Lung (tissue), 12 donors: ENCODE data around the gene AKAP13. TPM values are rescaled to one million over a fixed set of nuclear protein-coding genes. Genes with fewer than 3 reads are reported as not detected.

Experiments
- ATAC-seq: fragments of 200-7000 bp; cut with Tn5 transposase; one replicate; pipeline ENCODE4 v1.9.1; 2020; ENCODE audit warnings: moderate number of reproducible peaks; ENCODE audit not compliant: insufficient read depth, low FRiP score
- DNase-seq, 3 donors: peaks; one replicate each; pipeline ENCODE4 v3.0.0-alpha.2; 2013 to 2017
- H3K27ac ChIP-seq, 2 donors: one replicate each; pipeline ENCODE4 v1.5.1; 2013; ENCODE audit warnings: mild to moderate bottlenecking in 2 of 2, moderate library complexity in 2 of 2, control low read depth in 1 of 2, inconsistent platforms in 1 of 2, low read depth in 1 of 2, low read length in 1 of 2
- H3K27me3 ChIP-seq, 3 donors: one replicate each; pipeline ENCODE4 v1.5.1; 2013; ENCODE audit warnings: low read length in 2 of 3; ENCODE audit not compliant: control insufficient read depth in 3 of 3, insufficient read depth in 3 of 3
- H3K36me3 ChIP-seq, 4 donors: one replicate each; pipeline ENCODE4 v1.5.1; 2013; ENCODE audit warnings: low read length in 4 of 4, mild to moderate bottlenecking in 1 of 4, moderate library complexity in 1 of 4; ENCODE audit not compliant: control insufficient read depth in 4 of 4, insufficient read depth in 4 of 4
- H3K4me1 ChIP-seq, 5 donors: one replicate each; pipeline ENCODE4 v1.5.1; 2013; ENCODE audit warnings: low read length in 5 of 5, mild to moderate bottlenecking in 2 of 5, moderate library complexity in 1 of 5; ENCODE audit not compliant: control insufficient read depth in 5 of 5, insufficient read depth in 5 of 5
- H3K4me3 ChIP-seq: one replicate; pipeline ENCODE4 v1.5.1; 2013; ENCODE audit warnings: mild to moderate bottlenecking, control low read depth, moderate library complexity
- H3K9ac ChIP-seq, 2 donors: one replicate each; pipeline ENCODE4 v1.5.1; 2013; ENCODE audit warnings: low read length in 2 of 2, control low read depth in 1 of 2; ENCODE audit not compliant: insufficient read depth in 1 of 2
- H3K9me3 ChIP-seq, 4 donors: one replicate each; pipeline ENCODE4 v1.5.1; 2013; ENCODE audit warnings: low read length in 3 of 4, mild to moderate bottlenecking in 1 of 4, moderate library complexity in 1 of 4; ENCODE audit not compliant: control insufficient read depth in 4 of 4, insufficient read depth in 3 of 4
- WGBS, 2 donors: extraction: QIAGEN DNeasy Blood & Tissue Kit; methylation state at CpG; one replicate each; pipeline ENCODE4 v1.1.7; 2013; 5-methylcytosine and 5-hydroxymethylcytosine counted together
- polyA plus RNA-seq, 2 donors: library from polyadenylated mRNA; stranded (reverse); fragments of 200-250 nt; gene quantifications; one replicate each; pipeline ENCODE4 v1.2.1, GENCODE V29; 2013
- total RNA-seq, 2 donors: library from RNA; depleted of rRNA in 1 of 2; stranded (reverse); fragments of >200 nt in 1 of 2; gene quantifications; one replicate each; pipeline ENCODE4 v1.2.1, GENCODE V29; 2014 to 2021
- TF ChIP-seq, protein P1 (sequence below): IDR thresholded peaks from 2 replicates; pipeline ENCODE4 v1.5.1; 2012; ENCODE audit warnings: mild to moderate bottlenecking; ENCODE audit errors: control extremely low read depth, extremely low read depth
- donor health status: control.
- donor health status: control.
- donor health status: Bipolar disorder and iron deficiency.
- donor health status: healthy.
- donor health status: DM: yes; HTN: yes; CAD: no.

AKAP13 gene
- total and polyA plus RNA-seq, 4 donors: 102 to 1,115 (median 259) TPM

GRCh38 chr15:85374831-85375230, 5.6 kb upstream of the AKAP13 start:
- WGBS, 2 donors: 71 to 78% methylated on average over 4 of the region's 4 CpGs
- TF ChIP-seq, protein P1, sequence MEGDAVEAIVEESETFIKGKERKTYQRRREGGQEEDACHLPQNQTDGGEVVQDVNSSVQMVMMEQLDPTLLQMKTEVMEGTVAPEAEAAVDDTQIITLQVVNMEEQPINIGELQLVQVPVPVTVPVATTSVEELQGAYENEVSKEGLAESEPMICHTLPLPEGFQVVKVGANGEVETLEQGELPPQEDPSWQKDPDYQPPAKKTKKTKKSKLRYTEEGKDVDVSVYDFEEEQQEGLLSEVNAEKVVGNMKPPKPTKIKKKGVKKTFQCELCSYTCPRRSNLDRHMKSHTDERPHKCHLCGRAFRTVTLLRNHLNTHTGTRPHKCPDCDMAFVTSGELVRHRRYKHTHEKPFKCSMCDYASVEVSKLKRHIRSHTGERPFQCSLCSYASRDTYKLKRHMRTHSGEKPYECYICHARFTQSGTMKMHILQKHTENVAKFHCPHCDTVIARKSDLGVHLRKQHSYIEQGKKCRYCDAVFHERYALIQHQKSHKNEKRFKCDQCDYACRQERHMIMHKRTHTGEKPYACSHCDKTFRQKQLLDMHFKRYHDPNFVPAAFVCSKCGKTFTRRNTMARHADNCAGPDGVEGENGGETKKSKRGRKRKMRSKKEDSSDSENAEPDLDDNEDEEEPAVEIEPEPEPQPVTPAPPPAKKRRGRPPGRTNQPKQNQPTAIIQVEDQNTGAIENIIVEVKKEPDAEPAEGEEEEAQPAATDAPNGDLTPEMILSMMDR: no peak
- ATAC-seq: peak; percentile 33

DNA sequence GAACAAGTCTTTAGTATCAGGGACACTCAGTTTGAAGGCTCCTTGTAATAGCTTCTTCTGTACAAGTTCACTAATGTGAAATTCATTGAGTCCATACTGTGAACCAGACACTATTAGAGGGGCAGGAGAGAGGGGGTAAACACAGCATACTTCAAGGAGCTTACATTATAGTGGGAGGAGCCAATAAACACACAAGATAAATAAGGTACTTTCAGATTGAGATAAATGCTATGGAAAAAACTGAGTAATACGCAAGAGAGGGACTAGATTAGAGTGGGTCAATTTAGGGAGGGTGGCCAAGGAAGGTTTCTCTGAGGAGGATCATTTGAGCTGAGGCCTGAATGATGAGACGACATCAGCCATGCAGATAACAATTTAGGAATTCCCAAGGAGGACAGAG, 3.1 kb upstream of the AKAP13 start:
- TF ChIP-seq, protein P1: no peak
- WGBS, 2 donors: 89 to 98% methylated on average over 2 of the region's 2 CpGs
- no peak for ATAC-seq

More at GRCh38 chr15:85374831-85375230, 5.6 kb upstream of the AKAP13 start:
- H3K4me3 ChIP-seq: no peak overlapping the region
- no peaks in the 10 kb centered on the region for H3K36me3 ChIP-seq
- no peak overlapping the region for H3K27ac ChIP-seq
- no peaks in the 10 kb centered on the region for H3K9me3 ChIP-seq
- no peak for DNase-seq
- no peaks in the 10 kb centered on the region for H3K27me3 ChIP-seq
- H3K9ac ChIP-seq: no peak overlapping the region
- H3K4me1 ChIP-seq: peaks cover 0 to 4% (median 0%) of the 10 kb centered on the region in 5 donors

DNA sequence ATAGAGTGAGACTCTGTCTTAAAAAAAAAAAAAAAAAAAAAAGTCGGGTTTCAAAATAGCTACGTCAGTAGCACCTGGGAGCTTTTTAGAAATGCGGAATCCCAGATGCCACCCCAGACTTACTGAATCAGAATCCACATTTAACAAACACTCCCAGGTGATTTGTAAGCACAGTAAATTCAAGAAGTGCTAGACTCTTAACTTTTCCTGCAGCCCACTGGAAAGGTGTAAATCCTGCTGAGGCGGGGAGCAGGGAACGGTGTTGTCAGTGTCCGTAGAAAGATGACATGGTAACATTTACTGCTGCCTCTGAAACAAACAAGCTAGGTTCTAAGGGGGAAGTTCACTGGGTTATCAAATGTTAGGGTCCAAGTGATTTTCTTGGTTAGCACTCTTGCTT, 2.4 kb upstream of the AKAP13 start:
- Histone ChIP-seq H3K36me3 (no peaks in the 10 kb centered on the region), H3K4me3 (no peak overlapping the region), H3K4me1 (peaks cover 0 to 17% (median 6%) of the 10 kb centered on the region in 5 donors), H3K27ac (no peak overlapping the region), H3K27me3 (no peaks in the 10 kb centered on the region), H3K9ac (no peak overlapping the region), H3K9me3 (no peaks in the 10 kb centered on the region)
- TF ChIP-seq, protein P1: no peak
- DNase-seq: no peak
- ATAC-seq: no peak
- 94 to 96% methylated on average over 6 of the region's 6 CpGs for WGBS, 2 donors

More for the DNA sequence above, 3.1 kb upstream of the AKAP13 start:
- no peak for DNase-seq
- H3K4me3 ChIP-seq: no peak overlapping the region
- no peaks in the 10 kb centered on the region for H3K9me3 ChIP-seq
- H3K27me3 ChIP-seq: no peaks in the 10 kb centered on the region
- no peaks in the 10 kb centered on the region for H3K36me3 ChIP-seq
- no peak overlapping the region for H3K27ac ChIP-seq
- H3K4me1 ChIP-seq: peaks cover 0 to 13% (median 2%) of the 10 kb centered on the region in 5 donors
- H3K9ac ChIP-seq: no peak overlapping the region

DNA sequence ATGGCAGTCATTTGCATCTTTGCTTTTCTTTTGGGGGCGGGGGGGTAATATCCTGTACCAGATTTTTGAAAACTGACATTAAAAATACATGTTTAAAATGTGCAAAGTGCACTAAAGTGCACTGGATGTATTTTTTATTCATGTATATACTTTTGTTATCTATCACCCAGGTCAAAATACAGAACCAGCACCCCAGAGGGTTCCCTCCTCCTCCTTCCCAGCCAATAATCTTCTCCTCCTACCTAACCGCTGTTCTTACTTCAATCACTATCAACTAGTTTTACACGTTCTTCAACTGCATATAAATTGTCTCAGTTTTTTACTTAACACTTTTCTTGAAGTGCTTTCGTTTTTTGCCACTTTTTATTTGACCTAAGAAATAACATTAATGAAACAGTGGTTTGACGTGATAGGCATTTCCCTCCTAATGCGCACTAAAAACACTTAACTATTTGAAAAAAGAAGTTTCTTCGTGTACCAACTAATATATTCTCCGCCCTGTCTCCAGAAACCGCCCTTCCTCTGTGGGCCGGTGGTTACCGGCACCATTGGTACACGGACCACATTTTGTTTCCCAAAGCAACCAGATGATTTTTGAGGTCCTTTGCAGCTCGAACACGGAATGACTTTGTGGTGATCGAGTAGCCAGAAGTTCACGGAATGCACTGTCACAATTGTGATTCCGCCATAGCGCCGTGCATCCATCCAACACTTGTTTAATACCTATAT, 836 bp upstream of the AKAP13 start:
- no peaks in the 10 kb centered on the region for H3K27me3 ChIP-seq
- H3K36me3 ChIP-seq: no peaks in the 10 kb centered on the region
- H3K9me3 ChIP-seq: no peaks in the 10 kb centered on the region
- DNase-seq (peak in 2 of 3 donors; percentile 26 to 48), ATAC-seq (no peak)
- peak overlapping the region; percentile 59 to 65 for H3K9ac ChIP-seq
- peak overlapping the region; percentile 39 for H3K4me3 ChIP-seq
- peaks cover 2 to 22% (median 10%) of the 10 kb centered on the region in 5 donors for H3K4me1 ChIP-seq
- TF ChIP-seq, protein P1: no peak
- peak overlapping the region; percentile 85 to 94 for H3K27ac ChIP-seq
- 4% methylated on average over 19 of the region's 19 CpGs for WGBS, 2 donors
